SIG-M5 treated with dmso at 0.1 percent for 504 hours (cell line): ENCODE data around the gene CDCA7.
A peak's percentile ranks its signal among the peaks of the same experiment; 100 is the strongest.
"Not testable (repeated sequence)": the region's sequence is repeated elsewhere in the genome, so short reads cannot be mapped to it uniquely, and the experiment has no call there.

Source experiments
- DNase-seq: peaks from one replicate; lab custom pipeline; 2025; ENCODE audit not compliant: unreplicated experiment; lab: John Stamatoyannopoulos, UW

The CDCA7 gene

GRCh38 chr2:173401716-173402326 is 47.1 kb downstream of the CDCA7 start:
- DNase-seq: peak; percentile 4

- DNase-seq: peak; percentile 84
Observed at GRCh38 chr2:173402405-173402974, 47.8 kb downstream of the CDCA7 start.

GRCh38 chr2:173404841-173405750 is 50.4 kb downstream of the CDCA7 start:
- DNase-seq: no peak

- no peak for DNase-seq
Observed at GRCh38 chr2:173407176-173407575, 52.5 kb downstream of the CDCA7 start.

GRCh38 chr2:173407646-173408045 is 53.0 kb downstream of the CDCA7 start:
- DNase-seq: no peak

- no peak for DNase-seq
Observed at GRCh38 chr2:173410579-173410978, 55.9 kb downstream of the CDCA7 start.

- DNase-seq: peak; percentile 1
Observed at GRCh38 chr2:173412628-173413027, 58.0 kb downstream of the CDCA7 start.

GRCh38 chr2:173414823-173415322 is 60.2 kb downstream of the CDCA7 start:
- DNase-seq: peak; percentile 21

GRCh38 chr2:173415431-173416381 is 61.0 kb downstream of the CDCA7 start:
- no peak for DNase-seq

GRCh38 chr2:173416415-173417152 is 61.9 kb downstream of the CDCA7 start:
- DNase-seq: not testable (repeated sequence)

GRCh38 chr2:173417341-173417740 is 62.7 kb downstream of the CDCA7 start:
- DNase-seq: no peak

GRCh38 chr2:173417802-173418201 is 63.1 kb downstream of the CDCA7 start:
- DNase-seq: no peak
